Upper lobe of left lung (tissue), 4 donors: ENCODE results near the gene TDP2.

ENCODE experiments used
- POLR2A ChIP-seq, 4 donors: fragments of 450-650 bp; IDR thresholded peaks; one replicate each; pipeline ENCODE4 v1.5.1; 2016 to 2017; ENCODE audit warnings: antibody characterized with exemption in 4 of 4, mild to moderate bottlenecking in 2 of 4
- POLR2AphosphoS5 ChIP-seq, 2 donors: sonication (generic); formaldehyde crosslinking; IDR thresholded peaks; one replicate each; pipeline ENCODE4 v1.5.1; 2017; ENCODE audit warnings: antibody characterized with exemption in 2 of 2

DNA sequence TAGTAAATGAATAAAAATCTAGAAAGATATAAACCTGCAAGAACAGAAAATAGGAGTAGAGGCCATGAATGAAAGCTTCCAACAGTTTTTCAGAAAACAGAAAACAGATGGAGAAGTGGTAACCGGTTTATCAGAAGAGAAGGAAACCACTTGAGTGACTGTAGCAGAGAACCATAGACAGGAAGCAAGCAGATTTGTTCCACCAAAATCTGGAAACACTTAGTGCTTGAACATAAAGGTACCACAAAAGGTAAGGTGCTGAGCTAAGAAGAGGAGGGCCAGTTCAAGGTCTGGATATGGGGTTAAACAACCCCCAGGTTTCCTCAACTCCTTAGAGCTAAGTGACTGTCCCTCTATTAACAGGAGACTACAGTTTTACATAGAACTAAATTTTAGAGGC, 11.5 kb downstream of the TDP2 start:
- TF ChIP-seq POLR2AphosphoS5 (IDR thresholded peaks at IDR 0.05) (no peak), POLR2A (IDR thresholded peaks at IDR 0.05) (no peak)
